OCI-LY3 (cell line): Measurements from ENCODE around the gene COL26A1.

Experiments
- CTCF ChIP-seq: fragments of 200-600, 300-600 bp; sonication (generic); IDR thresholded peaks from 2 replicates; pipeline ENCODE4 v1.5.1; 2014; ENCODE audit warnings: antibody characterized with exemption, low read length, low read depth
- EZH2phosphoT487 ChIP-seq: fragments of 200-600 bp; shearing (Covaris generic); IDR thresholded peaks from 2 replicates; pipeline ENCODE4 v1.6.1; 2018; ENCODE audit warnings: antibody characterized with exemption, mixed run types, low read depth

GRCh38 chr7:101516851-101517250 is 154.2 kb downstream of the COL26A1 start:
- TF ChIP-seq CTCF (no peak), EZH2phosphoT487 (no peak)
